ENCODE measurements around the gene CPLX1. TPM values are rescaled to one million over a fixed set of nuclear protein-coding genes. Genes with fewer than 3 reads are reported as not detected.

The CPLX1 gene
- 0.28 TPM for polyA plus RNA-seq (ENCODE audit: insufficient read length)

- no peak for DNase-seq
Observed at GRCh38 chr4:825971-826330, at the start of gene CPLX1. Gene CPLX1, minus strand, starts transcription at chr4:826129. Its CDS starts 1,607 bp downstream, at chr4:824522.

GRCh38 chr4:874971-875817 lies 49.3 kb upstream of the CPLX1 start:
- no peak for DNase-seq

GRCh38 chr4:874056-874455 lies 48.1 kb upstream of the CPLX1 start:
- DNase-seq, result no peak

- no peak for DNase-seq
Observed at GRCh38 chr4:872241-872981, 46.5 kb upstream of the CPLX1 start.

- DNase-seq, result no peak
Observed at GRCh38 chr4:871484-871883, 45.6 kb upstream of the CPLX1 start.

- DNase-seq, result no peak
Observed at GRCh38 chr4:870951-871350, 45.0 kb upstream of the CPLX1 start.

- no peak for DNase-seq
Observed at GRCh38 chr4:869776-870175, 43.8 kb upstream of the CPLX1 start.

GRCh38 chr4:868421-868820 lies 42.5 kb upstream of the CPLX1 start:
- DNase-seq, result no peak

- no peak for DNase-seq
Observed at GRCh38 chr4:867526-868250, 41.8 kb upstream of the CPLX1 start.

GRCh38 chr4:866761-867390 lies 40.9 kb upstream of the CPLX1 start:
- no peak for DNase-seq

GRCh38 chr4:866068-866760 lies 40.3 kb upstream of the CPLX1 start:
- DNase-seq, result no peak

GRCh38 chr4:865572-865971 lies 39.6 kb upstream of the CPLX1 start:
- DNase-seq, result no peak

- DNase-seq, result no peak
Observed at GRCh38 chr4:865121-865465, 39.2 kb upstream of the CPLX1 start.

- DNase-seq, result no peak
Observed at GRCh38 chr4:864456-865120, 38.7 kb upstream of the CPLX1 start.

GRCh38 chr4:860561-860960 lies 34.6 kb upstream of the CPLX1 start:
- DNase-seq, result no peak

- no peak for DNase-seq
Observed at GRCh38 chr4:859496-859895, 33.6 kb upstream of the CPLX1 start.

- no peak for DNase-seq
Observed at GRCh38 chr4:858831-859451, 33.0 kb upstream of the CPLX1 start.

GRCh38 chr4:858041-858481 lies 32.1 kb upstream of the CPLX1 start:
- DNase-seq, result no peak

- no peak for DNase-seq
Observed at GRCh38 chr4:857461-857860, 31.5 kb upstream of the CPLX1 start.

- DNase-seq, result no peak
Observed at GRCh38 chr4:856225-856901, 30.4 kb upstream of the CPLX1 start.

GRCh38 chr4:855880-856224 lies 29.9 kb upstream of the CPLX1 start:
- DNase-seq, result no peak
